Endothelial cell of umbilical vein (primary cell): ENCODE data around the gene ARPC2. TPM values are rescaled to one million over a fixed set of nuclear protein-coding genes. Genes with fewer than 3 reads are reported as not detected.

Experiments
- BruUV-seq: library from RNA; stranded (reverse); fragments of 400-500 nt; replicated peaks from 2 replicates; lab custom pipeline; 2021; lab: Mats Ljungman, UMichigan
- CTCF ChIA-PET: fragments of 300-600, 350-600 bp; sonication (Branson Sonifier 250); formaldehyde crosslinking; loops from one replicate; lab custom pipeline; 2021; ENCODE audit warnings: antibody characterized with exemption, inconsistent platforms; lab: Charles Lee
- POLR2A ChIA-PET: fragments of 300-600, 350-600 bp; sonication (Branson Sonifier 250); formaldehyde crosslinking; loops from one replicate; lab custom pipeline; 2021; ENCODE audit warnings: antibody characterized with exemption, inconsistent platforms; lab: Charles Lee
- DNase-seq: peaks from one replicate; pipeline ENCODE4 v3.0.0-alpha.2; 2011; ENCODE audit warnings: low read depth, low spot score
- FAIRE-seq: peaks from 2 replicates; lab custom pipeline; 2011; peaks lifted over from hg19 to GRCh38; lab: Jason Lieb, UNC
- H2AFZ ChIP-seq: 2 replicates; pipeline ENCODE4 v1.6.0; 2012; ENCODE audit warnings: low read depth, low read length, control low read depth, inconsistent platforms
- H3K27ac ChIP-seq: 2 replicates; pipeline ENCODE4 v1.5.1; 2011; ENCODE audit warnings: low read depth, mild to moderate bottlenecking, control low read depth, low read length, moderate library complexity; ENCODE audit not compliant: insufficient read depth
- H3K27me3 ChIP-seq, 2 experiments: 2 replicates each; pipeline versions ENCODE4 v1.6.0 to v1.6.1; 2011; ENCODE audit warnings: low read length in 2 of 2, mixed read lengths in 1 of 2; ENCODE audit not compliant: control insufficient read depth in 2 of 2, insufficient read depth in 2 of 2
- H3K36me3 ChIP-seq, 2 experiments: 2 replicates in 1 of 2; 3 replicates in 1 of 2; pipeline ENCODE4 v1.5.1; 2011; ENCODE audit warnings: low read length in 2 of 2, mild to moderate bottlenecking in 1 of 2, moderate library complexity in 1 of 2; ENCODE audit not compliant: control insufficient read depth in 2 of 2, insufficient read depth in 2 of 2; ENCODE audit errors: extremely low read depth in 1 of 2
- H3K4me1 ChIP-seq: 3 replicates; pipeline ENCODE4 v1.5.1; 2011; ENCODE audit warnings: mild to moderate bottlenecking, low read length; ENCODE audit not compliant: control insufficient read depth, insufficient read depth; ENCODE audit errors: extremely low read depth
- H3K4me2 ChIP-seq: 2 replicates; pipeline ENCODE4 v1.6.1; 2011; ENCODE audit warnings: low read length, control low read depth, mixed read lengths; ENCODE audit not compliant: insufficient read depth
- H3K4me3 ChIP-seq, 3 experiments: fragments of 200-600 bp in 1 of 3; sonication (generic), shearing (Covaris generic) in 1 of 3; replicated peaks in 1 of 3; 2 replicates each; pipeline ENCODE4 v1.5.1; 2011 to 2016; ENCODE audit warnings: control low read depth in 3 of 3, low read length in 3 of 3, mild to moderate bottlenecking in 2 of 3, inconsistent platforms in 1 of 3, low read depth in 1 of 3, moderate library complexity in 1 of 3; ENCODE audit not compliant: insufficient read depth in 1 of 3
- H3K79me2 ChIP-seq: 2 replicates; pipeline ENCODE4 v1.6.0; 2012; ENCODE audit warnings: low read length, inconsistent platforms; ENCODE audit not compliant: control insufficient read depth, insufficient read depth
- H3K9ac ChIP-seq: replicated peaks from 2 replicates; pipeline ENCODE3; 2011; ENCODE audit warnings: low read length, control low read depth; ENCODE audit not compliant: insufficient read depth; ENCODE audit errors: extremely low read depth
- H3K9me1 ChIP-seq: replicated peaks from 3 replicates; pipeline ENCODE4 v1.6.0; 2011; ENCODE audit warnings: mild to moderate bottlenecking, low read length; ENCODE audit not compliant: control insufficient read depth, insufficient read depth; ENCODE audit errors: extremely low read depth
- H3K9me3 ChIP-seq: replicated peaks from 2 replicates; pipeline ENCODE4 v1.5.1; 2012; ENCODE audit warnings: low read length, inconsistent platforms; ENCODE audit not compliant: control insufficient read depth, insufficient read depth
- H4K20me1 ChIP-seq: replicated peaks from 2 replicates; pipeline ENCODE3; 2011; ENCODE audit warnings: mild to moderate bottlenecking, low read length; ENCODE audit not compliant: control insufficient read depth, insufficient read depth; ENCODE audit errors: extremely low read depth
- CTCF ChIP-seq, 2 donors: IDR thresholded peaks; 1 replicate in 1 of 2; 2 replicates in 1 of 2; pipeline ENCODE4 v1.5.1; 2011; ENCODE audit warnings: low read length in 2 of 2, mild to moderate bottlenecking in 2 of 2, moderate library complexity in 2 of 2, control low read depth in 1 of 2, inconsistent platforms in 1 of 2, low read depth in 1 of 2; ENCODE audit not compliant: insufficient read depth in 1 of 2; ENCODE audit errors: extremely low read depth in 1 of 2
- MYC ChIP-seq: IDR thresholded peaks from one replicate; pipeline ENCODE4 v1.6.1; 2011; ENCODE audit warnings: mild to moderate bottlenecking, low read depth, low read length
- POLR2A ChIP-seq: IDR thresholded peaks from 2 replicates; pipeline ENCODE4 v1.6.1; 2012; ENCODE audit warnings: low read depth, mild to moderate bottlenecking, control low read depth, low read length
- POLR2AphosphoS5 ChIP-seq: IDR thresholded peaks from 2 replicates; pipeline ENCODE4 v1.6.1; 2012; ENCODE audit warnings: low read depth, mild to moderate bottlenecking, control low read depth, low read length, moderate library complexity; ENCODE audit not compliant: insufficient read depth
- dilution Hi-C: fragments of 300-500 bp; cut with MboI; formaldehyde crosslinking; loops from one replicate; pipeline ENCODE4 v1.15.0; 2019; ENCODE audit warnings: low sequenced_read_pairs; ENCODE audit not compliant: extremely low pct_ligation_motif_present
- intact Hi-C: fragments of 100-400 bp; cut with micrococcal nuclease; formaldehyde crosslinking; loops from one replicate; pipeline ENCODE4 v1.10.0; 2022
- polyA plus RNA-seq, 4 experiments: library from polyadenylated mRNA; depleted of rRNA in 3 of 4; stranded (reverse) in 3 of 4; unstranded in 1 of 4; fragments of >200 nt; gene quantifications; 2 replicates each; pipeline versions ENCODE4 v1.2.1 to v1.2.3, GENCODE V29; 2011 to 2012; ENCODE audit warnings: missing spikeins in 1 of 4
- total RNA-seq: library from RNA; stranded (reverse); gene quantifications from 2 replicates; pipeline ENCODE4 v1.2.3, GENCODE V29; 2021

The ARPC2 gene
- total and polyA plus RNA-seq, 2 donors (not counting 3 experiments of a cell fraction or from before 2014, with no cell fraction given) = 417 to 455 TPM

- Histone ChIP-seq H3K9me3 (no peaks in the 10 kb centered on the region), H3K4me3 (no peak overlapping the region), H3K9me1 (no peaks in the 10 kb centered on the region), H2AFZ (no peak overlapping the region), H3K27me3 (no peaks in the 10 kb centered on the region), H3K79me2 (no peaks in the 10 kb centered on the region), H3K4me2 (no peak overlapping the region), H3K9ac (no peak overlapping the region), H4K20me1 (no peaks in the 10 kb centered on the region), H3K27ac (no peak overlapping the region), H3K36me3 (peaks cover 16 to 28% of the 10 kb centered on the region in 2 experiments), H3K4me1 (peaks cover 17% of the 10 kb centered on the region)
- ChIA-PET CTCF (interaction anchor here (0.9 to 1.4 kb wide), 6 partner anchors 9 to 139 kb away, joined by 3 to 7 read pairs (median 4); partner anchors contain the start of genes AAMP and PNKD), POLR2A (no interaction called here)
- intact Hi-C loops (loop anchor here (1.0 to 5.0 kb wide), 3 partner anchors 26 to 90 kb away; partner anchors contain the start of gene CXCR1), dilution Hi-C loops (no loop called here)
- FAIRE-seq (peak; percentile 55), DNase-seq (peak; percentile 24)
- peak; percentile 24 for TF ChIP-seq POLR2A
- peak; percentile 60 to 69 for TF ChIP-seq CTCF (IDR thresholded peaks at IDR 0.05; ENCODE audit: extremely low read depth in 1 of 2, insufficient read depth in 1 of 2, low read depth in 1 of 2, low read length in 2 of 2)
- peak; percentile 24 for TF ChIP-seq POLR2AphosphoS5
- TF ChIP-seq MYC = no peak
- no TSS peak for BruUV-seq
These were observed 40.5 kb downstream of the ARPC2 start for GRCh38 chr2:218257390-218257981.
